CD14-positive monocyte (primary cell): ENCODE data around the gene CCDC186. TPM values are rescaled to one million over a fixed set of nuclear protein-coding genes. Genes with fewer than 3 reads are reported as not detected.

Experiments used
- DNase-seq, 3 donors: peaks; one replicate each; pipeline ENCODE4 v3.0.0-alpha.2; 2011 to 2022
- H2AFZ ChIP-seq: 2 replicates; pipeline ENCODE4 v1.6.0; 2012; ENCODE audit warnings: mild to moderate bottlenecking, low read depth, low read length, inconsistent platforms; ENCODE audit not compliant: insufficient read depth, poor library complexity, severe bottlenecking
- H3K27ac ChIP-seq, 2 donors: 1 replicate in 1 of 2; 2 replicates in 1 of 2; pipeline ENCODE4 v1.5.1; 2012 to 2013; ENCODE audit warnings: low read length in 2 of 2, control low read depth in 1 of 2, inconsistent platforms in 1 of 2, low read depth in 1 of 2, mild to moderate bottlenecking in 1 of 2
- H3K27me3 ChIP-seq, 2 donors: one replicate each; pipeline versions ENCODE4 v1.6.0 to v1.6.1; 2011 to 2013; ENCODE audit warnings: low read length in 2 of 2; ENCODE audit not compliant: control insufficient read depth in 2 of 2, insufficient read depth in 2 of 2
- H3K36me3 ChIP-seq, 2 donors: replicated peaks in 1 of 2; 1 replicate in 1 of 2; 2 replicates in 1 of 2; pipeline versions ENCODE4 v1.5.1 to v1.6.1; 2012 to 2013; ENCODE audit warnings: low read length in 2 of 2, control low read depth in 1 of 2, inconsistent platforms in 1 of 2, mild to moderate bottlenecking in 1 of 2; ENCODE audit not compliant: insufficient read depth in 2 of 2, control insufficient read depth in 1 of 2
- H3K4me1 ChIP-seq, 2 donors: 1 replicate in 1 of 2; 2 replicates in 1 of 2; pipeline versions ENCODE4 v1.5.1 to v1.6.1; 2012 to 2013; ENCODE audit warnings: low read length in 2 of 2, control low read depth in 1 of 2, inconsistent platforms in 1 of 2, mild to moderate bottlenecking in 1 of 2, moderate library complexity in 1 of 2; ENCODE audit not compliant: insufficient read depth in 2 of 2, control insufficient read depth in 1 of 2
- H3K4me2 ChIP-seq: replicated peaks from 2 replicates; pipeline ENCODE3; 2012; ENCODE audit warnings: low read length, moderate library complexity, mild to moderate bottlenecking; ENCODE audit not compliant: poor library complexity, severe bottlenecking; ENCODE audit errors: extremely low read depth
- H3K4me3 ChIP-seq, 3 experiments: fragments of 200-600 bp in 1 of 3; sonication (generic) in 1 of 3; replicated peaks in 1 of 3; 1 replicate in 2 of 3; 2 replicates in 1 of 3; pipeline ENCODE4 v1.5.1; 2011 to 2013; ENCODE audit warnings: low read length in 3 of 3, mild to moderate bottlenecking in 3 of 3, control low read depth in 2 of 3, low read depth in 2 of 3, inconsistent platforms in 1 of 3, moderate library complexity in 1 of 3
- H3K79me2 ChIP-seq: 2 replicates; pipeline ENCODE4 v1.6.0; 2012; ENCODE audit warnings: mild to moderate bottlenecking, control low read depth, inconsistent platforms, low read length, moderate library complexity; ENCODE audit not compliant: insufficient read depth
- H3K9ac ChIP-seq: 2 replicates; pipeline ENCODE4 v1.6.0; 2017; ENCODE audit warnings: low read length, mild to moderate bottlenecking; ENCODE audit not compliant: insufficient read depth, poor library complexity, severe bottlenecking
- H3K9me3 ChIP-seq, 2 donors: replicated peaks in 1 of 2; 1 replicate in 1 of 2; 2 replicates in 1 of 2; pipeline versions ENCODE4 v1.5.1 to v1.6.1; 2012 to 2013; ENCODE audit warnings: low read length in 2 of 2, control low read depth in 1 of 2; ENCODE audit not compliant: control insufficient read depth in 1 of 2, insufficient read depth in 1 of 2
- H4K20me1 ChIP-seq: 2 replicates; pipeline ENCODE4 v1.6.0; 2012; ENCODE audit warnings: mild to moderate bottlenecking, low read length, control low read depth, moderate library complexity; ENCODE audit not compliant: insufficient read depth
- H3K27ac Mint-ChIP-seq, 7 donors: one replicate each; pipeline ENCODE4 v1.8.0; 2020; ENCODE audit warnings: mild to moderate bottlenecking in 7 of 7, mixed read lengths in 7 of 7, moderate library complexity in 6 of 7, inconsistent platforms in 2 of 7
- H3K27me3 Mint-ChIP-seq, 3 donors: one replicate each; pipeline ENCODE4 v1.8.0; 2021 to 2022; ENCODE audit warnings: low read depth in 3 of 3, mild to moderate bottlenecking in 3 of 3, mixed read lengths in 3 of 3, moderate library complexity in 3 of 3, inconsistent platforms in 1 of 3
- H3K36me3 Mint-ChIP-seq, 2 donors: one replicate each; pipeline ENCODE4 v1.8.0; 2020; ENCODE audit warnings: mixed read lengths in 2 of 2, inconsistent platforms in 1 of 2, mild to moderate bottlenecking in 1 of 2
- H3K4me1 Mint-ChIP-seq: one replicate; pipeline ENCODE4 v1.8.0; 2020; ENCODE audit warnings: mild to moderate bottlenecking, mixed read lengths
- H3K4me3 Mint-ChIP-seq, 2 donors: one replicate each; pipeline ENCODE4 v1.8.0; 2020; ENCODE audit warnings: mild to moderate bottlenecking in 2 of 2, mixed read lengths in 2 of 2, moderate library complexity in 1 of 2
- H3K9me3 Mint-ChIP-seq, 7 donors: one replicate each; pipeline ENCODE4 v1.8.0; 2020 to 2022; ENCODE audit warnings: mixed read lengths in 7 of 7, mild to moderate bottlenecking in 6 of 7, moderate library complexity in 6 of 7, inconsistent platforms in 2 of 7
- CTCF ChIP-seq: fragments of 200-600 bp; IDR thresholded peaks from one replicate; pipeline ENCODE4 v1.8.0; 2022; ENCODE audit warnings: antibody characterized with exemption, mild to moderate bottlenecking
- WGBS: methylation state at CpG from one replicate; pipeline ENCODE4 v1.1.5; 2013; ENCODE audit warnings: missing lambda C conversion rate; ENCODE audit not compliant: insufficient coverage; 5-methylcytosine and 5-hydroxymethylcytosine counted together
- intact Hi-C, 2 donors: fragments of 100-400 bp; cut with micrococcal nuclease; formaldehyde crosslinking; loops; one replicate each; pipeline versions ENCODE4 v1.15.0 to v1.15.1; 2023
- polyA plus RNA-seq, 3 donors: library from polyadenylated mRNA; depleted of rRNA in 1 of 3; unstranded in 2 of 3; stranded (reverse) in 1 of 3; fragments of 300-500 nt in 2 of 3; fragments of >200 nt in 1 of 3; fragmentation: Illumina TruSeq in 2 of 3; gene quantifications; 1 replicate in 2 of 3; 2 replicates in 1 of 3; pipeline ENCODE4 v1.2.3, GENCODE V29; 2012 to 2021

Gene CCDC186
- polyA plus RNA-seq, 3 donors: 6.9 to 9.8 (median 8.9) TPM

- Histone ChIP-seq H4K20me1 (no peaks in the 10 kb centered on the region), H3K36me3 (no peaks in the 10 kb centered on the region), H3K79me2 (peaks cover 53% of the 10 kb centered on the region), H3K27ac (peak overlapping the region; percentile 84 to 99), H3K4me3 (peak overlapping the region; percentile 75 to 98 (median 91)), H2AFZ (peak overlapping the region; percentile 85), H3K4me2 (peak overlapping the region; percentile 88), H3K4me1 (peaks cover 14 to 27% of the 10 kb centered on the region in 2 donors), H3K27me3 (no peaks in the 10 kb centered on the region), H3K9me3 (peaks cover 3 to 5% of the 10 kb centered on the region in 2 donors), H3K9ac (peak overlapping the region; percentile 95)
- WGBS: 0% methylated on average over 15 of the region's 23 CpGs
- DNase-seq: no peak
- H3K9me3 Mint-ChIP-seq: peaks cover 3 to 8% (median 4%) of the 10 kb centered on the region in 7 donors
- peaks cover 24% of the 10 kb centered on the region for H3K4me1 Mint-ChIP-seq
- intact Hi-C loops: no loop called here
- peak overlapping the region; percentile 98 to 99 (median 98) for H3K27ac Mint-ChIP-seq
- peaks cover 0 to 6% (median 2%) of the 10 kb centered on the region in 3 donors for H3K27me3 Mint-ChIP-seq
- no peak for TF ChIP-seq CTCF
- H3K4me3 Mint-ChIP-seq: peak overlapping the region; percentile 96 to 97
- peaks cover 6 to 16% of the 10 kb centered on the region in 2 donors for H3K36me3 Mint-ChIP-seq
Observed at GRCh38 chr10:114173603-114173920, 441 bp downstream of the CCDC186 start.

- peaks cover 26% of the 10 kb centered on the region for H3K4me1 Mint-ChIP-seq
- Histone ChIP-seq H4K20me1 (no peaks in the 10 kb centered on the region), H3K27ac (peak overlapping the region; percentile 84 to 99), H3K9me3 (peaks cover 6 to 9% of the 10 kb centered on the region in 2 donors), H3K36me3 (no peaks in the 10 kb centered on the region), H2AFZ (peak overlapping the region; percentile 85), H3K27me3 (no peaks in the 10 kb centered on the region), H3K79me2 (peaks cover 59% of the 10 kb centered on the region), H3K4me2 (peak overlapping the region; percentile 88), H3K9ac (peak overlapping the region; percentile 95), H3K4me3 (peak overlapping the region; percentile 75 to 98 (median 91)), H3K4me1 (peaks cover 14 to 27% of the 10 kb centered on the region in 2 donors)
- TF ChIP-seq CTCF: no peak
- peaks cover 9 to 20% of the 10 kb centered on the region in 2 donors for H3K36me3 Mint-ChIP-seq
- WGBS: no CpG with 5 or more reads among the region's 9 CpGs
- H3K27me3 Mint-ChIP-seq: peaks cover 0 to 4% (median 2%) of the 10 kb centered on the region in 3 donors
- intact Hi-C loops: no loop called here
- H3K4me3 Mint-ChIP-seq: peak overlapping the region; percentile 96 to 97
- H3K9me3 Mint-ChIP-seq: peaks cover 6 to 12% (median 8%) of the 10 kb centered on the region in 7 donors
- no peak for DNase-seq
- H3K27ac Mint-ChIP-seq: peak overlapping the region; percentile 98 to 99 (median 98)
Observed at GRCh38 chr10:114172776-114173602, 1.0 kb downstream of the CCDC186 start.
